ENCODE measurements around the gene IPCEF1.
"Not testable (repeated sequence)": the region's sequence is repeated elsewhere in the genome, so short reads cannot be mapped to it uniquely, and the experiment has no call there.

IPCEF1 gene

DNA sequence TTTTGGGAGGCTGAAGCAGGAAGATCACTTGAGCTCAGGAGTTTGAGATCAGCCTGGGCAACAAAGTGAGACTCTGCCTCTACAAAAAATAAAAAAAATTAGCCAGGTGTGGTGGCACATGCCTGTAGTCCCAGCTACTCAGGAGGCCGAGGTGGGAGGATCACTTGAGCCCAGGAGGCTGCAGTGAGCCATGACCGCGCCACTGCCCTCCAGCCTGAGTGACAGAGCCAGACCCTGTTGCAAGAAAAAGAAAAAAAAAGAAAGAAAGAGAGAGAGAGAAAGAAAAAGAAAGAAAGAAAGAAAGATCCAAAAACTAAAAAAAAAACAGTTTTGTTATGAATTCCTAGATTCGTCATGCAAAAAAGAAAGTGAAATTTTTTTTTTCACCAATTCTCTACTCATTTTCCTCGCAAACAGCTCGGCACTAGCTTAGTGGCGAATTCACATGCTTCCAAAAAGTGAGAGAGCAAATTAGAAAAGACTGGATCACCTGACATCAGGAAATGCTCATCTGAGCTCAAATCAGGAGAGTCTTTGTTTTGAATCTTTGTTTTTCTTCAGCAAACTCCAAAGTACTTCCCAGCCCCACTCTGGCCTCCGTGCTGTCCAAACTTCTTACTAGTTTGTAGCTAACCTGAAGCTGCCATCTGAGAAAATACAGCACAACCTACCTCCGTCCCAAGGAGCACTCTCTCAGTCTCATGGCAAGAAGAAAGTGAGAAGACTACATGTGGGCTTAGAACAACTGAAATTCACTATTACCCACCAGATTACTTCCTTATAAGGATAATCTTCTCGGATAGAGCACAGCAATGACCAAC is 27.0 kb downstream of the IPCEF1 start:
- no peak for DNase-seq

DNA sequence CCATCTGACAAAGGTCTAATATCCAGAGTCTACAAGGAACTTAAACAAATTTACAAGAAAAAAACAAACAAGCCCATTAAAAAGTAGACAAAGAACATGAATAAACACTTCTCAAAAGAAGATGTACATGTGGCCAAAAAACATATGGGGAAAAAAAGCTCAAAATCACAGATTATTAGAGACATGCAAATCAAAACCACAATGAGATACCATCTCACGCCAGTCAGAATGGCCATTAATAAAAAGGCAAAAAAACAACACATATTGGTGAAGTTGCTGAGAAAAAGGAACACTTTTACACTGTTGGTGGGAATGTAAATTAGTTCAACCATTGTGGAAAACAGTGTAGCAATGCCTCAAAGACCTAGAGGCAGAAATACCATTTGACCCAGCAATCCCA is 29.3 kb downstream of the IPCEF1 start:
- not testable (repeated sequence) for DNase-seq

DNA sequence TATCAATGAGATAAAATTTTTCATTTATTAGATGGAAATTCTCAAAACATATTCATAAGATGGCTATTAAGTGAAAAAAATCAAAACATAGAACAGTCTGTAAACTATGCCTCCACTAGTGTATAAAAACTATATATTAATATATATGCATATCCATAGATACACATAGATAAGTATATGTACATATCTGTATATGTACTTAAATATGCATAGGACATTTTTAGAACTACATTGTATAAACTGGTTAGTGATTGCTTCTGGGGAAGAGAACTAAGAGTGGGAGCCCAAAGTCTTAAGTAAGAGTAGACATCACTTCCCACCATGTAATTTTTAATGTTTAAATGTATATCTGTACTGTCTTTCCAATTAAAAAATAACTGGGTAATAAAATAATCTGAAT is 31.5 kb downstream of the IPCEF1 start:
- DNase-seq = no peak

DNA sequence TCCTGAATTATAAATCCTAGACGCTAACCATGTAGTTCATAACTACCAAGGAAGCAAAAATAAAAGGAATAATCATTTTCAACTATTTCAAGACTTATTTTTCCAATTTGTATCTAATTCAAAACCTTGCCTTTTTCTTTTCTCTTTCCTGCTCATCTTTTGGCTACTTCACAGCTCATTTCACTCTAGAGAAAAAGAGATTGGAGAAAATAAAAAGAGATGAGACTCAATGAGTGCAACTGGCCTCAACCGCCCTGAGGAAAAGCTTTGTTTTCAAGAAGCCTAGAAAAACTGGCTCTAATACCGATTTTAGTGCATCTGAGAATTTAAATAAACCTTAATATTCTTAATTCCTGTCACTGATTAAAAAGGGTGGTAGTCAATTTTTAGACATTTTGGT is 36.4 kb downstream of the IPCEF1 start:
- DNase-seq = no peak

DNA sequence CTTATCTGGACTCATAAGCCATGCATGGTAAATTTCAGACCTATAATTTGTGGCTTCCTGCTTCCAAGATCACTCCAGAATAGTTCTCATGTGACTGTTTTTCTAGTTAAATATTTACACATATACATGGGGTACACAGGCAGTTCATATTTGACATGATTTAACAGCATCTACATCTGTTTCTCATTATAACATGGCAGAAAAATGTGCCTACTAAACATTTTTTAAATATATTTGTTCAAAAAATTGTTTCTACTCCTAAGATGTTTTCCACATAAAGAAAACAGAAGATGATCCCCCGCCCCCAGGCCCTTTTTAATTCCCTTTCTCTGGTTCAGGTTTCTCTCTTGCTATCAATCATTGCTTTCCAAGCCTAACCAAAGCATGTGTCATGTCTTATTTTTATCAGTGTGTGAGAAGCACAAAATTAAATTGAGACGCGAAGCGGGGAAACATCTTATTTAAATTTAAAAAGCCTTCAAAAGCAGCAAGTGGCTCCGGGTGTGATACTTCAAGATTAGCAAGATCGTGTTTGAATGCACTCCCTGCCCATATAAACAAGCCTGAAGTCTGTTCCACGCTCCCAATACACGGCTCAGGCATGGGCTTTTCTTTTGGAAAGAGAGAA is 37.3 kb downstream of the IPCEF1 start:
- DNase-seq = no peak

DNA sequence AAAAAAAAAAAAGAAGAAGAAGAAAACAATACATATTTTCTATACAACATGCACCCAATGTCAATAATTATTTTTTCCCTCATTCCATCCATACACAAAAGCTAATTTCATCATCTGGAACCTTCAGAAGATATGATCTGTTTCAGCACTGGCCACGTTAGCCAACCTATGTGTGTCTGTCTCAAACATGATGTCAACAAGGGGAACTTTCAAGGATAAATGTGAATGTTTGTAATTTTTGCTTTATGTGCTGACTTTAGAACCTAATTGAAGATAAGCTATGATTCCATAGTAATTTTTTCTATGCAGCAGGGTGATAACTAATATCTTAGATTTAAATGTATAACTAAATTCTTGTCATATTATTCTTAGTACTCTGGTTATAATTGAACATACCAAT is 37.9 kb downstream of the IPCEF1 start:
- DNase-seq = no peak

DNA sequence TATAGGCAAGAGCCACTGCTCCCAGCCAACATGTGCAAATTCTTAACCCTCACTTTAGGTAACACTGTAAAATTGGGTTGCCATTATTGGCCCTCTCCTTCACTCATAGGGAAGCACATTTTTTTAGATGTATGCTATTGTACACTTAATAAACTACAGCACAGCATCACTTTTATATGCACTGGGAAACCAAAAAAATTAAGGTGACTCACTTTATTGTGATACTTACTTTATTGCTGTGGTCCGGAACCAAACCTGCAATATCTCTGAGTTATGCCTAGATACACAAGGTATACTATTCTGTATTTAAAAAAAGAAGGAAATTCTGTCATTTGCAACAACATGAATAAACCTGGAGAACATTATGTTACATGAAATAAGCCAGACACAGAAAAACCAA is 40.5 kb downstream of the IPCEF1 start:
- DNase-seq = no peak

DNA sequence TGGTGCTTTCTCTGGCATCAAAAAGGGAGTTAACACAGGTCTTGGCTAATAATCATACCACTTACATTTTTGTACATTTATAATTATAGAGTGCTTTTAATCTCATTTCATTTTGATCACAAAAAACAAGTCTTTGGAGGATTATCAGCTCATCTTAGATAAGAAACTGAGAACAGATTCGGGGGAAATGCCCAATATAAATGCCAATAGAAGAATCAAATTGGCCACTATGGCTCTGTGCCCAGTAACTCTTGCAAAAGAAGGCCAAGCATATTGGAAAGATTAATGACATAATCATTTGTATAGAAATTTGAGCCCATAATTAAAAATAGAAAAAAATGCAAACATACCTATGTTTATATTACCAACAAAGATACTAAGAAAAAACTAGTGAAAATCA is 42.5 kb downstream of the IPCEF1 start:
- DNase-seq = no peak

DNA sequence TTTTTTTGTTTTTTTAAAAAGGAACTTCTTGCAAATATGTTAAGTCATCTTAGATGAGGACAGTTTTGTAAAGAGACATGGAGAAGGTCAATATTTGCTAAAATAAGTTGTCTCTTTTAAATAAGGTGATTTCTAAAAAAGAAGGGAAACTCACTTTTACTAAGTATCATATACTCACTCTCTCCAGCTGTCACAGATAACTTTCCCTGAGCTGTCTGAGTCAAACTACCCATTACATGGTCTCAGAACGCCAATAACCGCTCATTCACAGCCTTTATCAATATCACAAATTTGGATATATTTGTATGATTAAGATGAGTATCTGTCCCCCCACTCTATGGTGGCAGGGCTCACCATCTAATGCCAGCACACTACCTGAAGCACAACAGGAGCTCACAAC is 47.6 kb downstream of the IPCEF1 start:
- DNase-seq = no peak

DNA sequence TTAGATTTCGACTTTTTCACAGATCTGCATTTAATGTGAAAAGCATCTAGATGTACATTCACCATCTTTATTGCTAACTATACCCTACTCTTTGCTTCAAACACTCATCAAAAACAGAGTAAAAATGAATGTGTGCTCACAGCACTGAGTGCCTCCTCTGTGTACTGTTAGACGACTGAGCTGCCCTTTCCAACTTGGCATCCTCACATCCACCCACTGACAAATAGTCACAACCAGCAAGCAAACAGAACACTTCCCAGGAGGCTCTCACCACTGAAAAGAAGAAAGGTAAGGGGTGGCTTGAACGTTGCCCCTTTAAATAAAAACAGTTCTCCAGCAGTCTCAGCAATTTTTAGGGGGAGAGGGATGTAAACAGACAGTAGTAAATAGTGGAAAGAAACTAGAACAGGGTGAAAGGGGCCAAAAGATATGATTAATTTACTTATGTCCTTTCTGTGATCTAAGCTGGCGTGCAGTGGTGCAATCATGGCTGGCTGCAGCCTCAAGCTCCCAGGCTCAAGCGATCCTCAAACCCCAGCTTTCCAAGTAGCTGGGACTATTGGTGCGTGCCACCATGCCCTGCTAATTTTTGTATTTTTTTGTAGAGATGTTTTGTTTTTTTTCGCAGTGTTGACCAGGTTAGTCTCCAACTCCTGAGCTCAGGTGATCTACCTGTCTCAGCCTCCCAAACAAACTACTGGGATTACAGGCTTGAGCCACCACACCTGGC is 48.7 kb downstream of the IPCEF1 start:
- no peak for DNase-seq

DNA sequence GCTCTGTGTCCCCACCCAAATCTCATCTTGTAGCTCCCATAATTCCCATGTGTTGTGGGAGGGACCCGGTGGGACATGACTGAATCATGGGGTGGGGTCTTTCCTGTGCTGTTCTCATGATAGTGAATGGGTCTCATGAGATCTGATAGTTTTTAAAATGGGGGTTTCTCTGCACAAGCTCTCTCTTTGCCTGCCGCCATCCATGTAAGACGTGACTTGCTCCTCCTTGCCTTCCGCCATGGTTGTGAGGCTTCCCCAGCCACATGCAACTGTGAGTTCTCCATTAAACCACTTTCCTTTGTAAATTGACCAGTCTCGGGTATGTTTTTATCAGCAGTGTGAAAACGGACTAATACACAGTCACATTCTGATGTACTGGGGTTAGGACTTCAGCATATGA is 49.5 kb downstream of the IPCEF1 start:
- not testable (repeated sequence) for DNase-seq

DNA sequence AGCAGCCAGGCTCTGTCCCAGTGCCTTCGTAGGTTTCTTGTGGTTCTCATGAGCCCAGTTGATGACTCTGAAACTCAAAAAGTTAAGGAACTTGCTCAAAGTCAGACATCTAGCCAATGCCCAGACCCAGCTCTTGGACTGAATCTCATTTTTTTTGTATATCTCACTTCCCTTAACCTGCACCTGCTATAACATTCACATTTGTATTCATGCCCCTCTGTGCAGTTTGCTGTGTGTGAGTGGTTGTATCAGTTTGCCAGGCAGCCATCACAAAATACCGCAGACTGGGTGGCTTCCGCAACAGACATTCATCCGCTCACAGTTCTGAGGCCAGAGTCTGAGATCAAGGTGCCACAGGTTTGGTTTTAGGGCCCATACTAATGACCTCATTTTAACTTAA is 49.9 kb downstream of the IPCEF1 start:
- DNase-seq = no peak

DNA sequence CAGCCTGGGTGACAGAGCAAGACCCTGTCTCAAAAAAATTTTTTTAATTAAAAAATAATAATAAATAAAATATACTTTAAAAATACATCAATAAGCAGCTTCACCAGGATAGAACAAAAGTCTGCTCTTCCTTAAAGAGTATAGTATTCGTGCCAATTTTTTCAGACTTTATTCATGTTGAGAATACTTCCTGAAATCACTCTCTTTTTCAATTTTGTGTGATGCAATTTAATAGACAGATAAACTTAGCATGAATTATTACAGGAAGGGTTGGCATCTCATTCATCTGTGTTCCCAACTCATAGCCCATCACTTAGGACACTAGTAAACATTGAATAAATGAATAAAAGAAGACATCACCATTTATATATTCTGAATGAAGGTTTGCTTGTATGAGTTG is 52.4 kb downstream of the IPCEF1 start:
- DNase-seq = no peak

DNA sequence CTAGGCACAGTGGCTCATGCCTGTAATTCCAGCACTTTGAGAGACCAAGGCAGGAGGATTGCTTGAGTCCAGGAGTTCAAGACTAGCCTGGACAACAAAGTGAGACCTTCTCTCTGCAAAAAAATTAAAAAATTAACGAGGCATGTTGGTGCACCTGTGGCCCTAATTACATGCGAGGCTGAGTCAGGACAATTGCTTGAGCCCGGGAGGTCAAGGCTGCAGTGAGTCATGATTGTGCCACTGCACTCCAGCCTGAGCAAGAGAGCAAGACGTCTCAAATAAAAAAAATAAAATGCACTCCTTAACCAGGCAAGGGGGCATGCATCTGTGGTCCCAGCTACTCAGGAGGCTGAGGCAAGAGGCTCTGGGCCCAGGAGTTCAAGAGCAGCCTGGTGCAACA is 53.0 kb downstream of the IPCEF1 start:
- DNase-seq = not testable (repeated sequence)

DNA sequence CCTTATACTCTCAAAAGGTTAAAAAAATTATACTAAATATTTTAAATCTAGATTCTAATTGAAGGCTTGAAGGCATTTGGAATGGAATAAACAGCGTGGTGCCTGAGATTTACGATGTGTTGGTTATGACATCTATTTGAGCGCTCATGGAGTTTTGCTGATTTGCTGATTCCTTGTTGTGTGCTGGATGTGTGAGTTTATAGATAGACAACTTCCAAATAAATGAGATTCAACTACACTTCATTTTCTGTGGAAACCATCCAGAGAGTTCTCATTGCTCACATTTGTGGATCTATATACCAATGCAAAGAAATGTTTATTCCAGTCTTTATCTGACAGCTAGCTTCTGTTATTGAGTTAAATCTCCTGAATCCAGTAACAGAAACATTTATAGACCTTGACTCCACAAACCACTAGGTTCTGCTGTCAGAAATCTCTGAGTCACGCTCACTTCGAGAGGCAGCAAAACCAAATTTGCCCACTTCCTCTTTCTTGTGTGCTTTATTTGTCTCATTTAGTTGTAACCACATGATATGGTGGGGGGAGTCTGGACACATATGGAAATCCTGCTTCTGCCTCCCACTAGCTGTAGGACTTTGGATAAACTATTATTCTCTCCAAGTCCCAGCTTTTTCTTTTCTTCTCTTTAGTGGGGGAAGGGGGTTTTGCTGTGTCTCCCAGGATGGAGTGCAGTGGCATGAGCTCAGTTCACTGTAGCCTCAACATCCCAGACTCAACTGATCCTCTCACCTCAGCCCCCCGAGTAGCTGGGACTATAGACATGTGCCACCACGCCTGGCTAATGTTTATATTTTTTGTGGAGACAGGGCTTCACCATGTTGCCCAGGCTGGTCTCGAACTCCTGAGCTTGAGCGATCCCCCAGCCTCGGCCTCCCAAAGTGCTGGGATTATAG is 54.5 kb downstream of the IPCEF1 start:
- DNase-seq = no peak

DNA sequence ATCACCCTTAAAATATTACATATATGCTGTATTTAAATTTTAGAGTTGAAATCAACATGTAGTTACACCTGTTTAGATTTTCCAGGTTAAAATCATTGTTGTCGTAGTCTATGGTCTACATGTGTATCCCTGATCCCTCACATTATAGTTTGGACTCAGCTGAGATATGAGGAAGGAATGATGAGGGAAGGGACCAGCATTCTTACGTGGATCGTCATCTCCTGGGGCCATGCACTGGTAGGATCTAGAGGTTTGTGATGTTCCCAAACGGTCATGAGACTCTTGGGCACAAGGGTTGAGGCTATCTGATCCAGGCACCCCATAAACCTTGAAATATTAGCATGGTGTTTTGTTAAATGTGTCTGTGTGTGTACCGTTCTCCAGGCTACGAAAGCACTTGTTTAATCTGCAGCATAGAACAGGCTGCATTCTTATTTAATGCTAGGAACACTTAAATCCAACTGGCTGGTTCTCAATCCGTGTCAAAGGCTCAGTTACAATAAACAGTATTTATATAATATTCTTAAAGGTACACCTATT is 55.4 kb downstream of the IPCEF1 start:
- no peak for DNase-seq

DNA sequence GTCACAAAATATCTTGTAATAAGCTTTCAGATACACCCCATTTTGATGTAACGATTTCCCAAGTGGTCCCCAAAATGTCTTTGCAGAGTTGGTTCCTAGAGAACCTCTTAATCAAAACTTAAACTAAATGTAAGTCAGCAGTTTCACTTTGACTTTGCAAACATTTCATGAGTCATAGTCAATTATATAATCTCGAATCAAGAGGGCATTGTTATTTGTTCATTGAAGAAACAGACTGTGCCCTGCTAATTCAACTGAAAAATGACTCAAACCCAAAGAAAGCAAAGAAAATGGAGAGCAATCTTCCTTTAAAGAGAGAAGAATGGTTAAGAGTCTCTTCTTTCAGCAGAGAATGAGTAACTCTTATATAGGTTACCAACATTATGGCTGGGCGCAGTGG is 58.3 kb downstream of the IPCEF1 start:
- DNase-seq = no peak

DNA sequence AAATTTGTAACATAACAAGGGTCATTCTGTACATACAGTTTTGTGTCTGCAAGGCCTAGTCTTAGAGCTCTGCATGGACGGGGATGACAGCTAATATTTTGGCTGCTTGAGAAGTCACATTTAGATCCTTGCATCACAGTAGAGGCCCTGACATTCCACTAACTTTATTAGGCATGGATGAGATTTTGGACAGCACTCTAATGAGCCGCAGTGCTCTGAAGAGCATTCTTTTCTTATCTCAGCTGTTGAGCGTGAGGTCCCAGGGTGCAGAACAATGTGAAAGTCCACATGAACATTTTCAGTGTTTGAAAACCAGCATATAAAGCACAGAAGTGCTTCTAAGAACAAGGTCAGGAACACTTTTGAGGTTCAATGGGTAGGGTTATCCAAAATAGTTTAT is 58.9 kb downstream of the IPCEF1 start:
- DNase-seq = no peak

DNA sequence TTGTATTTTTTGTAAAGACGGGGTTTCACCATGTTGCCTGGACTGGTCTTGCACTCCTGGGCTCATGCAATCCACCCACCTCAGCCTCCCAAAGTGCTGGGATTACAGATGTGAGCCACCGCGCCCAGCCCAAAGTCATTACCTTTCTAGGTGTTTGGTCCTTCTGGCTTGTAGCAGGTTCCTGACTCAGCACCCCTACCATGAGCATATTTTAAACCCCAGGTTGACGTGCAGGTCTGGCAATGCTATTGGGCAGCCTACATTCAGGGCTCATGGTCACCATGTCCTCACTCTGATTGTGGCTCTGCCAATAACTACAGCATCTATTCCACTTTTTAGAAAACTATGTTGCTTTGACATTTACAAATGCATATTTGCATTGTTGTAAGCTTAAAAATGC is 59.4 kb downstream of the IPCEF1 start:
- no peak for DNase-seq

DNA sequence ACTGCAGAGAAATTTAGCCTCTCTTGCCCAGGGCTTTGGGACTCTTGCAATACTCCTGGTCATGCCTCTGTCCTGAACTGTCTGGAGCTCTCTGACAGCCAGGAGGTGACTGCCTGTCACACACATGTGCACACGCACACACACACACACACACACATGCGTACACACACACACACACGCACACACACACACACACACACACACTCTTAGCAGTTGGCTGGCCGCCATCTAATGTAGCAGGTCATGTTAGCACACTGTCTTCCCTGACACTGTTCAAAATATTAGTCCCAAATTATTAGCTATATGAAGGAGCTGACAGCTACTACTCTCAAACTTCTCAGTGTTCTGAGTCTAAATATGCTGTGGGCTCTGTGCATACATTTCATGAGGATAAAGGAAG is 60.9 kb downstream of the IPCEF1 start:
- DNase-seq = no peak

DNA sequence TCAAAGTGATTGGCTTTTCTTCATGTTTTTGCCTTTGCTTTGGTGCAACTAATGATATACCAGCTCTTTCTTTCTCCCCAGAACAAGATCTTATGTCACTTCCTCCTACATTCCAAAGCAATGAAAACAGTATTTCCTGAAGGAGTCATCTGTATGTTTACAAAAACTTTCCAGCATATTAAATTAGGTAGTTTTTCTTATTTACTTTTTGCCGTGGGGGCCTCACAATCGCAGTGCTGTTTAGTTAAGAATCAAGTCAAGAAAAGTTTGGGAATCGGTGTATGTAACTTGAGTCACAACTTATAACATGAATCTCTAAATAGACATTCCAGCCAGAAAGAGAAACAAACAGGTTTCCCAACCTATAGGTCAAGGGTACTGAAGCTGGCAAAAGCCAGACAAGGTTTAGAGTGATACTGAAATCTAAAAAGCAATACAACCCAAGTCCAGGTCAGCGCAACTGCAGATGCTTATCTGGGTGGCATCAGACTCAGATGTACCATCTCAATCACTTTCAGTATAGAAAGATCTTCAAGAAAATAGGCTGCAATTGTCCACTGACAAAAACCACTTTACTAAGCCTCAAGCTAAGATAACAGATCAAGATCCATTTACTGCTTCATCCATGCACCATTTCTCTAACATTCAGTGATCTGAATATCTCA is 63.6 kb downstream of the IPCEF1 start:
- DNase-seq = no peak

DNA sequence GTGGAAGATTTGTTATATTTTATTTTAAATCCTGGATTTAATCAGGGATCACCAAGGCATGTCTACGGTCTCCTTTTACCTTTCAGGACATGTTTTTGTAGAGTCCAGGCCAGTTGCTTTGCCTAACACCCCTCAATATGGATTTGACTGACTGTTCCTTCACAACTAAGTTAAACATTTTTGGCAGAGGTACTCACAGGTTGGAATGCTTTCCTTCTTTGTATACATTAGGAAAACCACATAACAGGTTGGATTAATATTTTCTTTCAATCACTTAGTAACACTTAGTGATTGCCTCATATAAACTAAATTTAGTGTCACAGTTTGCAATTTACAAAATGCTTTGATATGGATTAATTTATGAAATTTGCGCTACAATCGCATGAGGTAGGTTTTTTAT is 64.5 kb downstream of the IPCEF1 start:
- DNase-seq = no peak

All from T-helper 9 cell (primary cell).